Measurements from ENCODE around the gene SANBR.

DNA sequence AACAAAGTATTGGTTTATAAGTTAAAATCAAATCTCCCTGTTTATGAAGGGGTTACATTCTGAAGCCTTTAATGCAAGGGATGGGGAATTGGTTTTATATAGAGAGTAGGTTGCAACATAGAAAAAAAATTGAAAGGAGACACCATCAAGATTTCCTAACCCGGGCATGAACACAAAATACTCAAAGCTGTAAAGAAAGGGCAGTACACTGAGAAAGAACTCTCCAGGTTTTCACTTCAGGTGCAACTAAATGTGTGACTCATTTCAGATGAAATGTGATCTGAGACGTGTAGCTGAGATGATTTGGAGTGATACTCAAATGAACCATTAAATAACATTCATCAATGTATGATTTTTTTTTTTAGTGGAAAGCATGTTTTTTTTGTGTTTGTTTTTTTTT lies 43.6 kb downstream of the SANBR start:
- TF ChIP-seq CTCF (IDR thresholded peaks at IDR 0.05; ENCODE audit: poor library complexity) = no peak
- no peak for TF ChIP-seq EZH2 (IDR thresholded peaks at IDR 0.05; ENCODE audit: borderline replicate concordance)
- TF ChIP-seq EZH2phosphoT487 (IDR thresholded peaks at IDR 0.05; ENCODE audit: low read depth, severe bottlenecking, unreplicated experiment) = no peak
